NCI-H1694 (cell line): ENCODE results near the gene CARNS1.
A peak's percentile ranks its signal among the peaks of the same experiment; 100 is the strongest.

Experiments used
- DNase-seq: peaks from one replicate; lab custom pipeline; 2025; lab: John Stamatoyannopoulos, UW

CARNS1 gene

GRCh38 chr11:67428052-67429001 lies 12.8 kb downstream of the CARNS1 start, which contains the start of gene RPS6KB2:
Gene RPS6KB2 (plus strand): TSS chr11:67428494. CDS start chr11:67428546, 52 bp downstream.
- DNase-seq: peak; percentile 92

GRCh38 chr11:67429038-67429668 lies 13.7 kb downstream of the CARNS1 start:
- DNase-seq: no peak

GRCh38 chr11:67429722-67430121 lies 14.2 kb downstream of the CARNS1 start:
- no peak for DNase-seq

GRCh38 chr11:67431346-67432249 lies 16.1 kb downstream of the CARNS1 start:
- DNase-seq: no peak

- DNase-seq: no peak
These were observed 17.3 kb downstream of the CARNS1 start for GRCh38 chr11:67432655-67433349.

GRCh38 chr11:67433536-67434394 lies 18.3 kb downstream of the CARNS1 start:
- no peak for DNase-seq

- DNase-seq: no peak
These were observed 19.0 kb downstream of the CARNS1 start for GRCh38 chr11:67434395-67434881.

GRCh38 chr11:67435031-67435726 lies 19.7 kb downstream of the CARNS1 start:
- DNase-seq: no peak

- DNase-seq: no peak
These were observed 20.4 kb downstream of the CARNS1 start for GRCh38 chr11:67435727-67436458.

GRCh38 chr11:67436459-67437081 lies 21.1 kb downstream of the CARNS1 start:
- DNase-seq: no peak

- DNase-seq: no peak
These were observed 21.8 kb downstream of the CARNS1 start, which contains the start of gene PTPRCAP for GRCh38 chr11:67437082-67437808. Gene PTPRCAP (minus strand): TSS chr11:67437682. CDS start chr11:67437619, 63 bp downstream.

GRCh38 chr11:67437809-67438157 lies 22.3 kb downstream of the CARNS1 start:
- no peak for DNase-seq

- DNase-seq: no peak
These were observed 22.9 kb downstream of the CARNS1 start for GRCh38 chr11:67438158-67438902.

- DNase-seq: no peak
These were observed 24.1 kb downstream of the CARNS1 start for GRCh38 chr11:67439321-67440228.

- no peak for DNase-seq
These were observed 25.0 kb downstream of the CARNS1 start for GRCh38 chr11:67440229-67441097.
